Endothelial cell of umbilical vein (primary cell): ENCODE results near the gene HOXB5.

Source experiments
- EZH2 ChIP-seq: IDR thresholded peaks from 2 replicates; pipeline ENCODE4 v1.6.1; 2012; ENCODE audit warnings: borderline replicate concordance, low read depth, mild to moderate bottlenecking, moderate library complexity, low read length, inconsistent platforms; ENCODE audit not compliant: severe bottlenecking
- FOS ChIP-seq: IDR thresholded peaks from 2 replicates; pipeline ENCODE4 v1.6.1; 2011; ENCODE audit warnings: mild to moderate bottlenecking, low read length, moderate library complexity, borderline replicate concordance; ENCODE audit not compliant: insufficient read depth
- JUN ChIP-seq: IDR thresholded peaks from 2 replicates; pipeline ENCODE4 v1.6.1; 2011; ENCODE audit warnings: borderline replicate concordance, low read depth; ENCODE audit not compliant: insufficient read length, insufficient read depth
- POLR2A ChIP-seq: IDR thresholded peaks from 2 replicates; pipeline ENCODE4 v1.6.1; 2012; ENCODE audit warnings: low read depth, mild to moderate bottlenecking, control low read depth, low read length
- POLR2AphosphoS5 ChIP-seq: IDR thresholded peaks from 2 replicates; pipeline ENCODE4 v1.6.1; 2012; ENCODE audit warnings: low read depth, mild to moderate bottlenecking, control low read depth, low read length, moderate library complexity; ENCODE audit not compliant: insufficient read depth
- TF ChIP-seq, protein P1 (sequence below), 2 donors: IDR thresholded peaks; 1 replicate in 1 of 2; 2 replicates in 1 of 2; pipeline ENCODE4 v1.5.1; 2011; ENCODE audit warnings: low read length in 2 of 2, mild to moderate bottlenecking in 2 of 2, moderate library complexity in 2 of 2, control low read depth in 1 of 2, inconsistent platforms in 1 of 2, low read depth in 1 of 2; ENCODE audit not compliant: insufficient read depth in 1 of 2; ENCODE audit errors: extremely low read depth in 1 of 2
- TF ChIP-seq, protein P2 (sequence below): IDR thresholded peaks from 2 replicates; pipeline ENCODE4 v1.6.1; 2011; ENCODE audit not compliant: insufficient read depth, insufficient read length

DNA sequence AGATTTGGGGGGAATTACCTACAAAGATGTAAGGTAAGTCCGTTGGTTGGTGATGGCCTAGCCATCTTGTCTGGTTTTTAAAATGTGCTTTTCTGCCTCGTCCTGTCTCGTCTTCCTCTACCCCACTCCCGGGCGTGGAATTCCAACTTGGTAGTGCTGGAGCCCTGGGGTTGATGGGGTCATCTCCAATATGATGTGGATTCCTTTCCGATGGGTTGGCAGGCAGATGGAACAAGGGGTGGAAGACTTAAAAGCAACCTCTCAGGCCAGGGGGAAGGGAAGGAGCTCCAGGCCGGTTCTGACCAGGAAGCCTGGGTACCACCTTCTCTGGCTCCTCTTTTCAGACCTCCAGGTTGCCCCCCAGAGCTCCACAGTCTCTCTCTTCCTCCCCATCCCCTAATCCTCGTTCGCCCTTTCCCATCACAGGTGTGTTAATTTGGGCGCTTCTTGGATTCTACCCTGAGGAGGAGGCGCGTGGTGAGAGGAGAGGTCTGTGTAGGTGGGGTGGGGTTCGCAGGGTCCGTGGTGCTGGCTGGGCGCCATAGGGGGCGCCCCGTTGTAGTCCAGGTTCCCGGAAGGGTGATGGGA lies 43.6 kb downstream of the HOXB5 start:
- no peak for TF ChIP-seq EZH2
- TF ChIP-seq, protein P1, sequence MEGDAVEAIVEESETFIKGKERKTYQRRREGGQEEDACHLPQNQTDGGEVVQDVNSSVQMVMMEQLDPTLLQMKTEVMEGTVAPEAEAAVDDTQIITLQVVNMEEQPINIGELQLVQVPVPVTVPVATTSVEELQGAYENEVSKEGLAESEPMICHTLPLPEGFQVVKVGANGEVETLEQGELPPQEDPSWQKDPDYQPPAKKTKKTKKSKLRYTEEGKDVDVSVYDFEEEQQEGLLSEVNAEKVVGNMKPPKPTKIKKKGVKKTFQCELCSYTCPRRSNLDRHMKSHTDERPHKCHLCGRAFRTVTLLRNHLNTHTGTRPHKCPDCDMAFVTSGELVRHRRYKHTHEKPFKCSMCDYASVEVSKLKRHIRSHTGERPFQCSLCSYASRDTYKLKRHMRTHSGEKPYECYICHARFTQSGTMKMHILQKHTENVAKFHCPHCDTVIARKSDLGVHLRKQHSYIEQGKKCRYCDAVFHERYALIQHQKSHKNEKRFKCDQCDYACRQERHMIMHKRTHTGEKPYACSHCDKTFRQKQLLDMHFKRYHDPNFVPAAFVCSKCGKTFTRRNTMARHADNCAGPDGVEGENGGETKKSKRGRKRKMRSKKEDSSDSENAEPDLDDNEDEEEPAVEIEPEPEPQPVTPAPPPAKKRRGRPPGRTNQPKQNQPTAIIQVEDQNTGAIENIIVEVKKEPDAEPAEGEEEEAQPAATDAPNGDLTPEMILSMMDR (IDR thresholded peaks at IDR 0.05; ENCODE audit: extremely low read depth in 1 of 2, insufficient read depth in 1 of 2, low read depth in 1 of 2, low read length in 2 of 2), result no peak
- TF ChIP-seq, protein P2, sequence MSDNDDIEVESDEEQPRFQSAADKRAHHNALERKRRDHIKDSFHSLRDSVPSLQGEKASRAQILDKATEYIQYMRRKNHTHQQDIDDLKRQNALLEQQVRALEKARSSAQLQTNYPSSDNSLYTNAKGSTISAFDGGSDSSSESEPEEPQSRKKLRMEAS, result no peak
- TF ChIP-seq JUN, result no peak
- no peak for TF ChIP-seq POLR2AphosphoS5
- no peak for TF ChIP-seq FOS
- no peak for TF ChIP-seq POLR2A
